GM23248 (cell line): ENCODE data around the gene ORMDL2. TPM values are rescaled to one million over a fixed set of nuclear protein-coding genes. Genes with fewer than 3 reads are reported as not detected.
"Not testable (repeated sequence)": the region's sequence is repeated elsewhere in the genome, so short reads cannot be mapped to it uniquely, and the experiment has no call there.

ENCODE experiments used
- DNase-seq: peaks from one replicate; pipeline ENCODE4 v3.0.0-alpha.2; 2015
- H2AFZ ChIP-seq: fragments of 200-600 bp; sonication (generic); 2 replicates; pipeline ENCODE4 v1.6.1; 2016; ENCODE audit warnings: antibody characterized with exemption
- H3F3A ChIP-seq: fragments of 200-600 bp; sonication (generic); 2 replicates; pipeline ENCODE4 v1.6.1; 2016; ENCODE audit warnings: mild to moderate bottlenecking, antibody characterized with exemption, mixed run types; ENCODE audit not compliant: insufficient read depth
- H3K27ac ChIP-seq: fragments of 200-600 bp; sonication (generic); 2 replicates; pipeline ENCODE4 v1.5.1; 2016; ENCODE audit warnings: mild to moderate bottlenecking
- H3K27me3 ChIP-seq: fragments of 200-600 bp; sonication (generic); replicated peaks from 2 replicates; pipeline ENCODE4 v1.6.1; 2016; ENCODE audit warnings: mild to moderate bottlenecking; ENCODE audit not compliant: insufficient read depth
- H3K36me3 ChIP-seq: fragments of 200-600 bp; sonication (generic); 2 replicates; pipeline ENCODE4 v1.6.1; 2016; ENCODE audit warnings: low read depth, mild to moderate bottlenecking
- H3K4me1 ChIP-seq: fragments of 200-600 bp; sonication (generic); 2 replicates; pipeline ENCODE4 v1.6.1; 2016; ENCODE audit warnings: mild to moderate bottlenecking; ENCODE audit not compliant: insufficient read depth
- H3K4me2 ChIP-seq: fragments of 200-600 bp; sonication (generic); one replicate; pipeline ENCODE4 v1.6.1; 2016; ENCODE audit warnings: mild to moderate bottlenecking; ENCODE audit not compliant: unreplicated experiment
- H3K4me3 ChIP-seq: fragments of 200-600 bp; sonication (generic); 2 replicates; pipeline ENCODE4 v1.5.1; 2016; ENCODE audit warnings: mild to moderate bottlenecking
- H3K79me2 ChIP-seq: fragments of 200-600 bp; sonication (generic); 2 replicates; pipeline ENCODE4 v1.6.1; 2016; ENCODE audit warnings: mild to moderate bottlenecking; ENCODE audit not compliant: insufficient read depth
- H3K9ac ChIP-seq: fragments of 200-600 bp; sonication (generic); 2 replicates; pipeline ENCODE4 v1.6.1; 2016; ENCODE audit warnings: mild to moderate bottlenecking
- H3K9me2 ChIP-seq: fragments of 200-600 bp; sonication (generic); 2 replicates; pipeline ENCODE4 v1.6.1; 2016; ENCODE audit warnings: mixed run types, mild to moderate bottlenecking, moderate library complexity; ENCODE audit not compliant: insufficient read depth
- H3K9me3 ChIP-seq: fragments of 200-600 bp; sonication (generic); one replicate; pipeline ENCODE4 v1.6.1; 2017; ENCODE audit warnings: low read depth
- H4K20me1 ChIP-seq: fragments of 200-600 bp; sonication (generic); 2 replicates; pipeline ENCODE4 v1.6.0; 2016; ENCODE audit not compliant: insufficient read depth
- EZH2 ChIP-seq: fragments of 200-600 bp; sonication (generic); IDR thresholded peaks from 2 replicates; pipeline ENCODE4 v1.6.1; 2018; ENCODE audit warnings: antibody characterized with exemption, mild to moderate bottlenecking; ENCODE audit not compliant: insufficient read depth, poor library complexity, severe bottlenecking
- EZH2phosphoT487 ChIP-seq: fragments of 200-600 bp; sonication (generic); IDR thresholded peaks from 2 replicates; pipeline ENCODE4 v1.6.1; 2018; ENCODE audit warnings: antibody characterized with exemption, moderate library complexity, mild to moderate bottlenecking, low read depth; ENCODE audit not compliant: insufficient read depth
- WGBS, 2 experiments: methylation state at CpG; one replicate each; pipeline ENCODE4 v1.1.6; 2015 to 2017; ENCODE audit warnings: low lambda C conversion rate in 2 of 2, low coverage in 1 of 2; ENCODE audit errors: missing lambda C conversion rate in 2 of 2; 5-methylcytosine and 5-hydroxymethylcytosine counted together
- in situ Hi-C: fragments of 300-500 bp; cut with MboI; formaldehyde crosslinking; loops from 2 replicates; pipeline ENCODE4 v1.15.0; 2020
- polyA plus RNA-seq: library from polyadenylated mRNA; unstranded; fragments of >200 nt; fragmentation: Nextera tagmentation; extraction: Ambion mirVana; gene quantifications from 2 replicates; pipeline ENCODE4 v1.2.1, GENCODE V29; 2016
- total RNA-seq: library from RNA; depleted of rRNA; stranded (reverse); fragments of >200 nt; shearing (Covaris generic); gene quantifications from 2 replicates; pipeline ENCODE4 v1.2.3, GENCODE V29; 2014

ORMDL2 gene
- total and polyA plus RNA-seq, 2 experiments from 2014 or later, result 21.7 to 87.7 TPM

DNA sequence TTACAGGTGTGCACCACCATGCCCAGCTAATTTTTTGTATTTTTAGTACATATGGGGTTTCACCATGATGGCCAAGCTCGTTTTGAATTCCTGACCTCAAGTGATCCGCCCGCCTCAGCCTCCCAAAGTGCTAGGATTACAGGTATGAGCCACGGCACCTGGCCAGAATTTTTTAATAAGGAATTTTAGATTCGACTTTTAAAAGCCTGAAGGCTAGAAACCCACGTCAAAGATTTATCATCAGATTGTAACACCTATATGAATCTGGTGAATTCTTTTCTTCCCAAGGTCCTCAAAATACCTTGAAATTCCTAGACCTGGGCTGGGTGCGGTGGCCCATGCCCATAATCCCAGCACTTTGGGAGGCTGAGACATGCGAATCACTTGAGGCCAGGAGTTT, 43.6 kb downstream of the ORMDL2 start:
- Histone ChIP-seq H3K27me3 (no peaks in the 10 kb centered on the region), H3K4me2 (no peak overlapping the region), H3K27ac (0 out of 2 replicates have a peak overlapping the region, but pooled peaks have one; percentile 35), H3K9me3 (no peaks in the 10 kb centered on the region), H2AFZ (no peak overlapping the region), H3K36me3 (no peaks in the 10 kb centered on the region), H4K20me1 (no peaks in the 10 kb centered on the region), H3K9me2 (no peaks in the 10 kb centered on the region), H3K9ac (no peak overlapping the region), H3K4me1 (peaks cover 3% of the 10 kb centered on the region; the same call in 1 of the 2 replicates), H3K79me2 (no peaks in the 10 kb centered on the region), H3F3A (no peaks in the 10 kb centered on the region), H3K4me3 (no peak overlapping the region)
- TF ChIP-seq EZH2phosphoT487 (no peak), EZH2 (no peak)
- WGBS, 2 experiments, result 84 to 85% methylated on average over 8 of the region's 8 CpGs
- DNase-seq, result no peak
- in situ Hi-C loops, result no loop called here

DNA sequence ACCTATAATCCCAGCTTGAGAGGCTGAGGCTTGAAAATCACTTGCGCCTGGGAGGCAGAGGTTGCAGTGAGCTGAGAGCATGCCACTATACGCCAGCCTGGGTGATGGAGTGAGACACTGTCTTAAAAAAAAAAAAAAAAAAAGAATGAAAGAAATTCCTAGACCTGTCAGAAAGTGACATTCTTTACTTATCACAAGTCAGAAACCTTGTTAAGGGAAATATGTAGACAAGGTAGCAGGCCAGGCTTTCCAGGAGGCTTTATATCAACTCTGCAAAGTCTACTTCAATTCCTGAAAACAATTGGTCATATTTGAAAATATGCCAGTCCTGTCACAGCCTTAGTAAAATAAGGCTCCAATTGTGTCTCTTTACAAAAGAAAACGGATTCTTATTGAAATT, 44.0 kb downstream of the ORMDL2 start:
- H3K4me1 ChIP-seq, result peaks cover 3% of the 10 kb centered on the region; the same call in 1 of the 2 replicates
- no peaks in the 10 kb centered on the region for H3F3A ChIP-seq
- no peak overlapping the region for H2AFZ ChIP-seq
- peak; percentile 25 for DNase-seq
- in situ Hi-C loops, result no loop called here
- H3K9ac ChIP-seq, result no peak overlapping the region
- H3K4me2 ChIP-seq, result no peak overlapping the region
- H3K9me2 ChIP-seq, result no peaks in the 10 kb centered on the region
- TF ChIP-seq EZH2phosphoT487 (no peak), EZH2 (no peak)
- H3K27me3 ChIP-seq, result no peaks in the 10 kb centered on the region
- H3K79me2 ChIP-seq, result no peaks in the 10 kb centered on the region
- H4K20me1 ChIP-seq, result no peaks in the 10 kb centered on the region
- 73 to 79% methylated on average over 3 of the region's 3 CpGs for WGBS, 2 experiments
- H3K9me3 ChIP-seq, result no peaks in the 10 kb centered on the region
- H3K27ac ChIP-seq, result peak overlapping the region; percentile 35; the same call in 1 of the 2 replicates
- H3K36me3 ChIP-seq, result no peaks in the 10 kb centered on the region
- no peak overlapping the region for H3K4me3 ChIP-seq

DNA sequence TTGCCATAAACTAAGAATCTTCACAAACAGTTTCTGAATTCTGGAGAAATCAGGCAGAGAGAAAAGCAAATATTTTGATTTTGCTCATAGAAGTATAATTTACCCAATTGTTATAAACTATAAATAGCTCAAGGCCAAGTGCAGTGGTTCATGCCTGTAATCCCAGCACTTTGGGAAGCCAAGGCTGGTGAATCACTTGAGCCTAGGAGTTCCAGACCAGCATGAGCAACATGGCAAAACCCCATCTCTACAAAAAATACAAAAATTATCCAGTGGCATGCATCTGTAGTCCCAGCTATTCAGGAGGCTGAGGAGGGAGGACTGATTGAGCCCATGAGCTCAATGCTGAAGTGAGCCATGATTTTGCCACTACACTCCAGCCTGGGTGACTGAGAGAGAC, 44.4 kb downstream of the ORMDL2 start:
- H3K9me3 ChIP-seq, result no peaks in the 10 kb centered on the region
- no peaks in the 10 kb centered on the region for H3K79me2 ChIP-seq

DNA sequence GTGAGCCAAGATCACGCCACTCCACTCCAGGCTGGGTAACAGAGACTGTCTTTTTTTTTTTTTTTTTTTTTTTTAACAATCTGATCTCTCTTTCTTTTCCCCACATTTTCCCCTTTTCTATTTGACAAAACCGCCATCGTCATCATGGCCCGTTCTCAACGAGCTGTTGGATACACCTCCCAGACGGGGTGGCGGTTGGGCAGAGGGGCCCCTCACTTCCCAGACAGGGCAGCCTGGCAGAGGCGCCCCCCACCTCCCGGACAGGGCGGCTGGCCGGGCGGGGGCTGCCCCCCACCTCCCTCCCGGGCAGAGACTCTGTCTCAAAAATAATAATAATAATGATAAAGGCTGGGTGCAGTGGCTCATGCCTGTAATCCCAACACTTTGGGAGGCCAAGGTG, 45.1 kb downstream of the ORMDL2 start:
- H3K27ac ChIP-seq, H3K36me3 ChIP-seq, H3K4me2 ChIP-seq, in situ Hi-C loops, H3K27me3 ChIP-seq, H3K4me3 ChIP-seq, H3F3A ChIP-seq, H3K9me3 ChIP-seq, H3K4me1 ChIP-seq, H3K79me2 ChIP-seq, H3K9ac ChIP-seq, H4K20me1 ChIP-seq, H2AFZ ChIP-seq, H3K9me2 ChIP-seq, DNase-seq: not testable (repeated sequence)
- WGBS, 2 experiments, result 88 to 93% methylated on average over 12 to 13 of the region's 13 CpGs

More for the DNA sequence above, 44.4 kb downstream of the ORMDL2 start:
- TF ChIP-seq EZH2 (no peak), EZH2phosphoT487 (no peak)
- Histone ChIP-seq H3K4me3 (no peak overlapping the region), H3K36me3 (no peaks in the 10 kb centered on the region), H3K27ac (peak overlapping the region; percentile 35; the same call in 1 of the 2 replicates), H2AFZ (no peak overlapping the region), H3K9ac (no peak overlapping the region), H3K27me3 (no peaks in the 10 kb centered on the region), H4K20me1 (no peaks in the 10 kb centered on the region), H3K4me2 (no peak overlapping the region), H3K9me2 (no peaks in the 10 kb centered on the region), H3K4me1 (peaks cover 3% of the 10 kb centered on the region; the same call in 1 of the 2 replicates), H3F3A (no peaks in the 10 kb centered on the region)
- DNase-seq, result peak; percentile 69
- in situ Hi-C loops, result no loop called here

DNA sequence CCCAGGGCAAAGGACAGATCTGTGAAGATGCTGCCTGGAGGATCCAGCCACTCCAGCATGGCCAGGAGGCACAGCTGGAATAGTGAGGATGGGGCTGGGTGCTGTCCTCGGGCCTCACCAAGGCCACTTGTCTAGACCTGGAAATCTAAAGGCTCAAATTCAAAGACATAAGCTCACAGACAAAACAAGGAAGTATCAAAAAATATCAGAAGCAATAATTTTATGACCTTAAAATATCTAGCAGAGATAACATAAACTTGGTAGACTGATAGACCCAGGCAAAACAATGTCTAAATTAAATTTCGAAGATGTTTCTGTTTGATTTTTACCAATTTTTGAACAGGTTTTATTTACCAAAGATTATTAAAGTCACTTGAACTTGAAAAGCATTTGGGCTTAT, 47.5 kb downstream of the ORMDL2 start:
- Histone ChIP-seq H3K27ac (no peak overlapping the region), H4K20me1 (no peaks in the 10 kb centered on the region), H3F3A (no peaks in the 10 kb centered on the region), H3K9me2 (no peaks in the 10 kb centered on the region), H3K4me1 (peaks cover 3% of the 10 kb centered on the region; the same call in 1 of the 2 replicates), H3K9ac (no peak overlapping the region), H2AFZ (no peak overlapping the region), H3K27me3 (no peaks in the 10 kb centered on the region), H3K79me2 (no peaks in the 10 kb centered on the region), H3K36me3 (no peaks in the 10 kb centered on the region), H3K4me3 (no peak overlapping the region), H3K9me3 (no peaks in the 10 kb centered on the region), H3K4me2 (no peak overlapping the region)
- TF ChIP-seq EZH2 (no peak), EZH2phosphoT487 (no peak)
- in situ Hi-C loops, result no loop called here
- 22 to 37% methylated on average over 2 of the region's 2 CpGs for WGBS, 2 experiments
- no peak for DNase-seq

DNA sequence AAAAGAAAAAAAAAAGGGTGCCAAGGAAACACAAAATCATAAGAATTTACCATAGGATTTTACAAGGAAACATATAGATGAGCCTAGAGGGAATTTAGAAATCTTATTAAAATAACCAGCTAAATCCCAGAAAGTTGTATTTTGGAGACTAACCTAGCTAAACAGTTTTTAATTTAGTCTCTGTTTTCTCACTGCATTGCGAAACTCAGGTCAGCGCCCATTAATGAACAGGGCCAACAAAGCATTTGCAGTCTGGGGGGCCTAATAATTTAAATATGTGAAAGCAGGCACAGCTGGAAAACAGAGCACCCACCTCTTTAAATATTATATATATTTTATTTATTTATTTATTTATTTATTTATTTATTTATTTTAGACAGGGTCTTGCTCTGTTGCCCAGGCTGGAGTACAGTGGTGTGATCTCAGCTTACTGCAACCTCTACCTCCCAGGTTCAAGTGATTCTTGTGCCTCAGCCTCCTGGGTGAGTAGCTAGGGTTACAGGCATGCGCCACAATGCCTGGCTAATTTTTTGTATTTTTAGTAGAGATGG, 48.7 kb downstream of the ORMDL2 start:
- H2AFZ ChIP-seq, H3K9me2 ChIP-seq, DNase-seq, H3K4me2 ChIP-seq, H3K9ac ChIP-seq, H3F3A ChIP-seq, H3K4me3 ChIP-seq, H3K27ac ChIP-seq, H3K79me2 ChIP-seq, H3K4me1 ChIP-seq, H3K36me3 ChIP-seq, in situ Hi-C loops, H4K20me1 ChIP-seq, H3K9me3 ChIP-seq, H3K27me3 ChIP-seq: not testable (repeated sequence)
- 97 to 100% methylated on average over 3 of the region's 3 CpGs for WGBS, 2 experiments
